ENCODE results near the gene TFDP1.

The TFDP1 gene

GRCh38 chr13:113601166-113602070 lies 16.9 kb downstream of the TFDP1 start:
- DNase-seq, result no peak

GRCh38 chr13:113602291-113602988 lies 17.9 kb downstream of the TFDP1 start:
- DNase-seq, result no peak

GRCh38 chr13:113603116-113603710 lies 18.7 kb downstream of the TFDP1 start:
- DNase-seq, result no peak

GRCh38 chr13:113604186-113604585 lies 19.6 kb downstream of the TFDP1 start:
- DNase-seq, result no peak

GRCh38 chr13:113605461-113605860 lies 20.9 kb downstream of the TFDP1 start:
- no peak for DNase-seq

GRCh38 chr13:113605866-113606438 lies 21.4 kb downstream of the TFDP1 start:
- DNase-seq, result no peak

GRCh38 chr13:113607056-113607888 lies 22.7 kb downstream of the TFDP1 start:
- DNase-seq, result no peak

GRCh38 chr13:113607889-113608635 lies 23.5 kb downstream of the TFDP1 start:
- DNase-seq, result no peak

- no peak for DNase-seq
These were observed 24.5 kb downstream of the TFDP1 start for GRCh38 chr13:113608967-113609533.

GRCh38 chr13:113609616-113610015 lies 25.1 kb downstream of the TFDP1 start:
- DNase-seq, result no peak

- DNase-seq, result no peak
These were observed 25.7 kb downstream of the TFDP1 start for GRCh38 chr13:113610266-113610665.

- no peak for DNase-seq
These were observed 27.4 kb downstream of the TFDP1 start for GRCh38 chr13:113611996-113612395.

GRCh38 chr13:113612607-113613006 lies 28.1 kb downstream of the TFDP1 start:
- no peak for DNase-seq

GRCh38 chr13:113613789-113614379 lies 29.3 kb downstream of the TFDP1 start:
- DNase-seq, result no peak

- DNase-seq, result no peak
These were observed 31.8 kb downstream of the TFDP1 start for GRCh38 chr13:113616281-113616906.

GRCh38 chr13:113616991-113617749 lies 32.6 kb downstream of the TFDP1 start:
- no peak for DNase-seq

- DNase-seq, result no peak
These were observed 33.4 kb downstream of the TFDP1 start for GRCh38 chr13:113617961-113618360.

- no peak for DNase-seq
These were observed 33.9 kb downstream of the TFDP1 start for GRCh38 chr13:113618455-113618854.

- DNase-seq, result no peak
These were observed 35.7 kb downstream of the TFDP1 start for GRCh38 chr13:113620036-113620796.
